NCI-H2171 treated with DMSO at 0.1 percent for 48 hours (cell line): Measurements from ENCODE around the gene P2RX2.

Source experiments
- DNase-seq: peaks from one replicate; lab custom pipeline; 2025; lab: John Stamatoyannopoulos, UW

Gene P2RX2

GRCh38 chr12:132603240-132604150 lies 15.1 kb upstream of the P2RX2 start:
- DNase-seq: no peak

GRCh38 chr12:132604151-132604618 lies 14.4 kb upstream of the P2RX2 start:
- DNase-seq: peak; percentile 64

GRCh38 chr12:132604668-132605441 lies 13.7 kb upstream of the P2RX2 start:
- no peak for DNase-seq

- DNase-seq: no peak
These were observed 12.7 kb upstream of the P2RX2 start for GRCh38 chr12:132605892-132606291.

- no peak for DNase-seq
These were observed 12.1 kb upstream of the P2RX2 start for GRCh38 chr12:132606466-132606865.

- DNase-seq: no peak
These were observed 11.6 kb upstream of the P2RX2 start for GRCh38 chr12:132606927-132607326.

- DNase-seq: no peak
These were observed 10.1 kb upstream of the P2RX2 start for GRCh38 chr12:132608231-132609171.

- DNase-seq: no peak
These were observed 8.4 kb upstream of the P2RX2 start, which contains the start of gene LRCOL1 for GRCh38 chr12:132610051-132610759. Gene LRCOL1, minus strand, starts transcription at chr12:132610582. Its CDS starts 4,331 bp downstream, at chr12:132606251.

- peak; percentile 77 for DNase-seq
These were observed 7.5 kb upstream of the P2RX2 start for GRCh38 chr12:132610866-132611602.

- DNase-seq: peak; percentile 92
These were observed 7.0 kb upstream of the P2RX2 start for GRCh38 chr12:132611620-132612019.

GRCh38 chr12:132614029-132614428 lies 4.5 kb upstream of the P2RX2 start:
- no peak for DNase-seq

- peak; percentile 79 for DNase-seq
These were observed 3.6 kb upstream of the P2RX2 start for GRCh38 chr12:132614861-132615578.

GRCh38 chr12:132615579-132616038 lies 3.0 kb upstream of the P2RX2 start:
- DNase-seq: no peak

- no peak for DNase-seq
These were observed 1.4 kb upstream of the P2RX2 start for GRCh38 chr12:132617135-132617701.

GRCh38 chr12:132617822-132618682 lies 524 bp upstream of the P2RX2 start:
- DNase-seq: peak; percentile 39

GRCh38 chr12:132619071-132619385 lies 452 bp downstream of the P2RX2 start:
- DNase-seq: no peak

- no peak for DNase-seq
These were observed 973 bp downstream of the P2RX2 start for GRCh38 chr12:132619386-132620112.
